ENCODE results near the gene GAPDHS.

GAPDHS gene

GRCh38 chr19:35566738-35567137 is 33.5 kb downstream of the GAPDHS start:
- H3K4me1 ChIP-seq (ENCODE audit: control insufficient read depth, insufficient read depth, low read length): no peaks in the 10 kb centered on the region
- no peak overlapping the region for H3K27ac ChIP-seq (ENCODE audit: low read length)
- H3K9me3 ChIP-seq (ENCODE audit: control insufficient read depth in 2 of 2, low read length in 2 of 2): no peaks in the 10 kb centered on the region
- no peaks in the 10 kb centered on the region for H3K36me3 ChIP-seq (ENCODE audit: control insufficient read depth in 2 of 2, insufficient read depth in 2 of 2, low read length in 2 of 2)
- H3K4me3 ChIP-seq (ENCODE audit: low read length in 2 of 2): no peak overlapping the region
- H3K9ac ChIP-seq (ENCODE audit: low read length in 2 of 2): no peak overlapping the region
- peaks cover 4 to 12% of the 10 kb centered on the region in 2 donors for H3K27me3 ChIP-seq (ENCODE audit: control insufficient read depth in 1 of 2, insufficient read depth in 2 of 2, low read length in 2 of 2)

GRCh38 chr19:35569281-35569781 is 36.1 kb downstream of the GAPDHS start:
- Histone ChIP-seq H3K4me3 (ENCODE audit: low read length in 2 of 2) (no peak overlapping the region), H3K9me3 (ENCODE audit: control insufficient read depth in 2 of 2, low read length in 2 of 2) (peaks cover 0 to 2% of the 10 kb centered on the region in 2 donors), H3K27ac (ENCODE audit: low read length) (no peak overlapping the region), H3K27me3 (ENCODE audit: control insufficient read depth in 1 of 2, insufficient read depth in 2 of 2, low read length in 2 of 2) (peaks cover 0 to 9% of the 10 kb centered on the region in 2 donors), H3K9ac (ENCODE audit: low read length in 2 of 2) (no peak overlapping the region), H3K36me3 (ENCODE audit: control insufficient read depth in 2 of 2, insufficient read depth in 2 of 2, low read length in 2 of 2) (no peaks in the 10 kb centered on the region), H3K4me1 (ENCODE audit: control insufficient read depth, insufficient read depth, low read length) (no peaks in the 10 kb centered on the region)

DNA sequence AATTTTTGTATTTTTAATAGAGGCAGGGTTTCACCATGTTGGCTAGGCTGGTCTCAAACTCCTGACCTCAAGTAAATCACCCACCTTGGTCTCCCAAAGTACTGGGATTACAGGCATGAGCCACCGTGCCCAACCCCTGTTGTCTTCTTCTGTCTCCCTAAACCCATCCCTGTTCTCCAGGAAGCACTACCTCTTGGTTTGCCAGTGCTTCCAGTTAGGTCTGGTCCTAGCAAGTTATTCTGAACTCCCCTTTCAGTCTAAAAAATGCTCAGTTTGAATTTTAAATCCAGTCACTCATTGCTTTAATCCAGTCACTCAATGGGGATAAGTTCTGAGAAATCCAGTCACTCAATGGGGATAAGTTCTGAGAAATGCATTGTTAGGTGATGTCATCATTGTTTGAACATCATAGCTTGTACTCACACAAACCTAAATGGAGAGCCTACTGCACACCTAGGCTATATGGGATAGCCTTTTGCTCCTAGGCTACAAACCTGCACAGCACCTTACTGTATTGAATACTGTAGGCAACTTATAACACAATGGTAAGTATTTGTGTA is 38.2 kb downstream of the GAPDHS start:
- Histone ChIP-seq H3K4me1 (ENCODE audit: control insufficient read depth, insufficient read depth, low read length) (no peaks in the 10 kb centered on the region), H3K27ac (ENCODE audit: low read length) (no peak overlapping the region), H3K9me3 (ENCODE audit: control insufficient read depth in 2 of 2, low read length in 2 of 2) (peaks cover 9 to 10% of the 10 kb centered on the region in 2 donors), H3K27me3 (ENCODE audit: control insufficient read depth in 1 of 2, insufficient read depth in 2 of 2, low read length in 2 of 2) (peaks cover 0 to 4% of the 10 kb centered on the region in 2 donors), H3K36me3 (ENCODE audit: control insufficient read depth in 2 of 2, insufficient read depth in 2 of 2, low read length in 2 of 2) (no peaks in the 10 kb centered on the region), H3K9ac (ENCODE audit: low read length in 2 of 2) (no peak overlapping the region), H3K4me3 (ENCODE audit: low read length in 2 of 2) (no peak overlapping the region)

GRCh38 chr19:35577918-35578317 is 44.7 kb downstream of the GAPDHS start:
- no peak overlapping the region for H3K9ac ChIP-seq (ENCODE audit: low read length in 2 of 2)
- H3K27ac ChIP-seq (ENCODE audit: low read length): no peak overlapping the region
- no peaks in the 10 kb centered on the region for H3K4me1 ChIP-seq (ENCODE audit: control insufficient read depth, insufficient read depth, low read length)
- H3K27me3 ChIP-seq (ENCODE audit: control insufficient read depth in 1 of 2, insufficient read depth in 2 of 2, low read length in 2 of 2): peaks cover 0 to 4% of the 10 kb centered on the region in 2 donors
- no peaks in the 10 kb centered on the region for H3K36me3 ChIP-seq (ENCODE audit: control insufficient read depth in 2 of 2, insufficient read depth in 2 of 2, low read length in 2 of 2)
- H3K9me3 ChIP-seq (ENCODE audit: control insufficient read depth in 2 of 2, low read length in 2 of 2): peaks cover 13 to 16% of the 10 kb centered on the region in 2 donors
- H3K4me3 ChIP-seq (ENCODE audit: low read length in 2 of 2): no peak overlapping the region

DNA sequence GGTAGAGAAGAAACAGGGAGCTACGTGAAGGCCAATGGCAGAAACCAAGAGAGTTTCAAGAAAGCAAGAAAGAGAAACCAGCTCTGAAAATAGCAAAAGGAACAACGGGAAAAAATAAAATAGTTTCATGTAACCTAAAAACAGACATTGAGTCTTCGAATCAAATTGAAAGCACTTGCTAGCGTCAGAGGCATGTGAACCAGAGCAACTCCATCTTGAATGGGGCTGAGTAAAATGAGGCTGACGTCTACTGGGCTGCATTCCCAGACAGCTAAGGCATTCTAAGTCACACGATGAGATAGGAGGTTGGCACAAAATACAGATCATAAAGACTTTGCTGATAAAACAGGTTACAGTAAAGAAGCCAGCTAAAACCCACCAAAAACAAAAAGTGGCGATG is 45.5 kb downstream of the GAPDHS start:
- Histone ChIP-seq H3K27ac (ENCODE audit: low read length) (no peak overlapping the region), H3K9ac (ENCODE audit: low read length in 2 of 2) (no peak overlapping the region), H3K4me1 (ENCODE audit: control insufficient read depth, insufficient read depth, low read length) (no peaks in the 10 kb centered on the region), H3K36me3 (ENCODE audit: control insufficient read depth in 2 of 2, insufficient read depth in 2 of 2, low read length in 2 of 2) (no peaks in the 10 kb centered on the region), H3K27me3 (ENCODE audit: control insufficient read depth in 1 of 2, insufficient read depth in 2 of 2, low read length in 2 of 2) (peaks cover 0 to 4% of the 10 kb centered on the region in 2 donors), H3K4me3 (ENCODE audit: low read length in 2 of 2) (no peak overlapping the region), H3K9me3 (ENCODE audit: control insufficient read depth in 2 of 2, low read length in 2 of 2) (peaks cover 13 to 16% of the 10 kb centered on the region in 2 donors)

DNA sequence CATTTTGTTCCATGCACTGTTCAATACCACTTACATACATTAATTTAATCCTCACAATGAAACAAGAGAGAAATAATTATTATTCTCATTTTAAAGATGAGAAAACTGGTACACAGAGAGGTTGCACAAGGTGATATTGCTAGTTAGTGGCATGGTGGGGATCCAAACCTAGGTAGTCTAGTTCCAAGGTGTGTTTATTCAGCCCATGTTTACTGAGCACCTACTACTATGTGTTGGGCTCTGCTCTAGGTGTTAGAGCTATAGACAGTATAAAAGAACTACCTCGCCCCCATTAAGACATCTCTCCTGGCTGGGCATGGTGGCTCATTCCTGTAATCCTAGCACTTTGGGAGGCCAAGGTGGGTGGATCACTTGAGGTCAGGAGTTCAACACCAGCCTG is 49.5 kb downstream of the GAPDHS start:
- H3K4me3 ChIP-seq (ENCODE audit: low read length in 2 of 2): no peak overlapping the region
- H3K9ac ChIP-seq (ENCODE audit: low read length in 2 of 2): no peak overlapping the region
- H3K27me3 ChIP-seq (ENCODE audit: control insufficient read depth in 1 of 2, insufficient read depth in 2 of 2, low read length in 2 of 2): peaks cover 4 to 9% of the 10 kb centered on the region in 2 donors
- no peaks in the 10 kb centered on the region for H3K4me1 ChIP-seq (ENCODE audit: control insufficient read depth, insufficient read depth, low read length)
- H3K36me3 ChIP-seq (ENCODE audit: control insufficient read depth in 2 of 2, insufficient read depth in 2 of 2, low read length in 2 of 2): no peaks in the 10 kb centered on the region
- no peak overlapping the region for H3K27ac ChIP-seq (ENCODE audit: low read length)
- H3K9me3 ChIP-seq (ENCODE audit: control insufficient read depth in 2 of 2, low read length in 2 of 2): no peaks in the 10 kb centered on the region

GRCh38 chr19:35585848-35586247 is 52.6 kb downstream of the GAPDHS start, which contains the start of gene PMIS2:
TSS of gene PMIS2 (plus strand) at chr19:35586173. CDS start at chr19:35586260, 87 bp downstream.
- Histone ChIP-seq H3K9ac (ENCODE audit: low read length in 2 of 2) (no peak within 1 kb of the TSS), H3K4me1 (ENCODE audit: control insufficient read depth, insufficient read depth, low read length) (no peaks in the 10 kb centered on the region), H3K36me3 (ENCODE audit: control insufficient read depth in 2 of 2, insufficient read depth in 2 of 2, low read length in 2 of 2) (no peaks in the 10 kb centered on the region), H3K9me3 (ENCODE audit: control insufficient read depth in 2 of 2, low read length in 2 of 2) (no peaks in the 10 kb centered on the region), H3K27ac (ENCODE audit: low read length) (no peak within 1 kb of the TSS), H3K4me3 (ENCODE audit: low read length in 2 of 2) (no peak within 1 kb of the TSS), H3K27me3 (ENCODE audit: control insufficient read depth in 1 of 2, insufficient read depth in 2 of 2, low read length in 2 of 2) (peaks cover 6 to 12% of the 10 kb centered on the region in 2 donors)

DNA sequence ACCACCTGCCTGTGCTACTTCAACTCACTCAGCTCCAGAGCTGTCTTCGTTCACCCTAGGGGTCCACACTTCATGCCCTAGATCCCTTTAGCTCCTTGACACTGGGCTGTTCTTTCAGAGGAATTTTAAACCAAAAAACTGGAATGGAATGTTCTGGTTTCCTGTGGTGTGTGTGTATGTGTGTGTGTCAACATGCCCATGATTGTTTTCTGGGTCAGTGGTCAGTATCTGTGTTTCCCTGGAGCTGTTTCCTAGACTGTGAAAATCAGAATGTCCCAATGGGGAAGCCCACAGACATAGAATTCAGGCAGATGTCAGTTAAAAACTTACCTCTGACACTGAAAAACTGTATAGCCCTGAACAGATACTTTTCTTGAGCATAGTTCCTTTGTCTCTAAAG is 54.1 kb downstream of the GAPDHS start:
- Histone ChIP-seq H3K9ac (ENCODE audit: low read length in 2 of 2) (no peak overlapping the region), H3K4me1 (ENCODE audit: control insufficient read depth, insufficient read depth, low read length) (no peaks in the 10 kb centered on the region), H3K36me3 (ENCODE audit: control insufficient read depth in 2 of 2, insufficient read depth in 2 of 2, low read length in 2 of 2) (no peaks in the 10 kb centered on the region), H3K9me3 (ENCODE audit: control insufficient read depth in 2 of 2, low read length in 2 of 2) (no peaks in the 10 kb centered on the region), H3K27ac (ENCODE audit: low read length) (no peak overlapping the region), H3K27me3 (ENCODE audit: control insufficient read depth in 1 of 2, insufficient read depth in 2 of 2, low read length in 2 of 2) (peaks cover 6 to 12% of the 10 kb centered on the region in 2 donors), H3K4me3 (ENCODE audit: low read length in 2 of 2) (no peak overlapping the region)

DNA sequence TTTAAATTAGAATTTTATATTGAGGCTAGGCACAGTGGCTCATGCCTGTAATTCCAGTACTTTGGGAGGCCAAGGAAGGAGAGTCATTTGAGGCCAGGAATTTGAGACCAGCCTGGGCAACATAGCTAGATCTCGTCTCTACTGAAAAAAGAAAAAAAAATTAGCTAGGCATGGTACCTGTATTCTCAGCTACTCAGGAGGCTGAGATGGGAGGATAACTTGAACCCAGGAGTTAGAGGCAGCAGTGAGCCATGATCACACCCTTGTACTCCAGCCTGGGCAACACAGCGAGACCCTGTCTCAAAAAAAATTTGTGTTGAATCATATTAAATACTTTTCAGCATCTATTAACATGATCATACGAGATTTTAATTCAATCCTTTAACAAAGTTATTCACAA is 57.6 kb downstream of the GAPDHS start:
- Histone ChIP-seq H3K4me1 (ENCODE audit: control insufficient read depth, insufficient read depth, low read length) (no peaks in the 10 kb centered on the region), H3K27me3 (ENCODE audit: control insufficient read depth in 1 of 2, insufficient read depth in 2 of 2, low read length in 2 of 2) (peaks cover 5 to 6% of the 10 kb centered on the region in 2 donors), H3K9ac (ENCODE audit: low read length in 2 of 2) (no peak overlapping the region), H3K27ac (ENCODE audit: low read length) (no peak overlapping the region), H3K4me3 (ENCODE audit: low read length in 2 of 2) (no peak overlapping the region), H3K9me3 (ENCODE audit: control insufficient read depth in 2 of 2, low read length in 2 of 2) (no peaks in the 10 kb centered on the region), H3K36me3 (ENCODE audit: control insufficient read depth in 2 of 2, insufficient read depth in 2 of 2, low read length in 2 of 2) (no peaks in the 10 kb centered on the region)

GRCh38 chr19:35592226-35592625 is 59.0 kb downstream of the GAPDHS start:
- Histone ChIP-seq H3K4me3 (ENCODE audit: low read length in 2 of 2) (no peak overlapping the region), H3K9me3 (ENCODE audit: control insufficient read depth in 2 of 2, low read length in 2 of 2) (no peaks in the 10 kb centered on the region), H3K27me3 (ENCODE audit: control insufficient read depth in 1 of 2, insufficient read depth in 2 of 2, low read length in 2 of 2) (peaks cover 2 to 5% of the 10 kb centered on the region in 2 donors), H3K27ac (ENCODE audit: low read length) (no peak overlapping the region), H3K4me1 (ENCODE audit: control insufficient read depth, insufficient read depth, low read length) (no peaks in the 10 kb centered on the region), H3K9ac (ENCODE audit: low read length in 2 of 2) (no peak overlapping the region), H3K36me3 (ENCODE audit: control insufficient read depth in 2 of 2, insufficient read depth in 2 of 2, low read length in 2 of 2) (no peaks in the 10 kb centered on the region)

Measured in stomach smooth muscle (tissue), 2 donors.